GM23248 (cell line): Measurements from ENCODE around the gene PTPRN2. TPM values are rescaled to one million over a fixed set of nuclear protein-coding genes. Genes with fewer than 3 reads are reported as not detected.

ENCODE experiments used
- DNase-seq: peaks from one replicate; pipeline ENCODE4 v3.0.0-alpha.2; 2015
- H2AFZ ChIP-seq: fragments of 200-600 bp; sonication (generic); 2 replicates; pipeline ENCODE4 v1.6.1; 2016; ENCODE audit warnings: antibody characterized with exemption
- H3F3A ChIP-seq: fragments of 200-600 bp; sonication (generic); 2 replicates; pipeline ENCODE4 v1.6.1; 2016; ENCODE audit warnings: mild to moderate bottlenecking, antibody characterized with exemption, mixed run types; ENCODE audit not compliant: insufficient read depth
- H3K27ac ChIP-seq: fragments of 200-600 bp; sonication (generic); 2 replicates; pipeline ENCODE4 v1.5.1; 2016; ENCODE audit warnings: mild to moderate bottlenecking
- H3K27me3 ChIP-seq: fragments of 200-600 bp; sonication (generic); replicated peaks from 2 replicates; pipeline ENCODE4 v1.6.1; 2016; ENCODE audit warnings: mild to moderate bottlenecking; ENCODE audit not compliant: insufficient read depth
- H3K36me3 ChIP-seq: fragments of 200-600 bp; sonication (generic); 2 replicates; pipeline ENCODE4 v1.6.1; 2016; ENCODE audit warnings: low read depth, mild to moderate bottlenecking
- H3K4me1 ChIP-seq: fragments of 200-600 bp; sonication (generic); 2 replicates; pipeline ENCODE4 v1.6.1; 2016; ENCODE audit warnings: mild to moderate bottlenecking; ENCODE audit not compliant: insufficient read depth
- H3K4me2 ChIP-seq: fragments of 200-600 bp; sonication (generic); one replicate; pipeline ENCODE4 v1.6.1; 2016; ENCODE audit warnings: mild to moderate bottlenecking; ENCODE audit not compliant: unreplicated experiment
- H3K4me3 ChIP-seq: fragments of 200-600 bp; sonication (generic); 2 replicates; pipeline ENCODE4 v1.5.1; 2016; ENCODE audit warnings: mild to moderate bottlenecking
- H3K79me2 ChIP-seq: fragments of 200-600 bp; sonication (generic); 2 replicates; pipeline ENCODE4 v1.6.1; 2016; ENCODE audit warnings: mild to moderate bottlenecking; ENCODE audit not compliant: insufficient read depth
- H3K9ac ChIP-seq: fragments of 200-600 bp; sonication (generic); 2 replicates; pipeline ENCODE4 v1.6.1; 2016; ENCODE audit warnings: mild to moderate bottlenecking
- H3K9me2 ChIP-seq: fragments of 200-600 bp; sonication (generic); 2 replicates; pipeline ENCODE4 v1.6.1; 2016; ENCODE audit warnings: mixed run types, mild to moderate bottlenecking, moderate library complexity; ENCODE audit not compliant: insufficient read depth
- H3K9me3 ChIP-seq: fragments of 200-600 bp; sonication (generic); one replicate; pipeline ENCODE4 v1.6.1; 2017; ENCODE audit warnings: low read depth
- H4K20me1 ChIP-seq: fragments of 200-600 bp; sonication (generic); 2 replicates; pipeline ENCODE4 v1.6.0; 2016; ENCODE audit not compliant: insufficient read depth
- EZH2 ChIP-seq: fragments of 200-600 bp; sonication (generic); IDR thresholded peaks from 2 replicates; pipeline ENCODE4 v1.6.1; 2018; ENCODE audit warnings: antibody characterized with exemption, mild to moderate bottlenecking; ENCODE audit not compliant: insufficient read depth, poor library complexity, severe bottlenecking
- EZH2phosphoT487 ChIP-seq: fragments of 200-600 bp; sonication (generic); IDR thresholded peaks from 2 replicates; pipeline ENCODE4 v1.6.1; 2018; ENCODE audit warnings: antibody characterized with exemption, moderate library complexity, mild to moderate bottlenecking, low read depth; ENCODE audit not compliant: insufficient read depth
- WGBS, 2 experiments: methylation state at CpG; one replicate each; pipeline ENCODE4 v1.1.6; 2015 to 2017; ENCODE audit warnings: low lambda C conversion rate in 2 of 2, low coverage in 1 of 2; ENCODE audit errors: missing lambda C conversion rate in 2 of 2; 5-methylcytosine and 5-hydroxymethylcytosine counted together
- in situ Hi-C: fragments of 300-500 bp; cut with MboI; formaldehyde crosslinking; loops from 2 replicates; pipeline ENCODE4 v1.15.0; 2020
- polyA plus RNA-seq: library from polyadenylated mRNA; unstranded; fragments of >200 nt; fragmentation: Nextera tagmentation; extraction: Ambion mirVana; gene quantifications from 2 replicates; pipeline ENCODE4 v1.2.1, GENCODE V29; 2016
- total RNA-seq: library from RNA; depleted of rRNA; stranded (reverse); fragments of >200 nt; shearing (Covaris generic); gene quantifications from 2 replicates; pipeline ENCODE4 v1.2.3, GENCODE V29; 2014

Gene PTPRN2
- total and polyA plus RNA-seq, 2 experiments from 2014 or later = 0.13 TPM; not detected in 1

DNA sequence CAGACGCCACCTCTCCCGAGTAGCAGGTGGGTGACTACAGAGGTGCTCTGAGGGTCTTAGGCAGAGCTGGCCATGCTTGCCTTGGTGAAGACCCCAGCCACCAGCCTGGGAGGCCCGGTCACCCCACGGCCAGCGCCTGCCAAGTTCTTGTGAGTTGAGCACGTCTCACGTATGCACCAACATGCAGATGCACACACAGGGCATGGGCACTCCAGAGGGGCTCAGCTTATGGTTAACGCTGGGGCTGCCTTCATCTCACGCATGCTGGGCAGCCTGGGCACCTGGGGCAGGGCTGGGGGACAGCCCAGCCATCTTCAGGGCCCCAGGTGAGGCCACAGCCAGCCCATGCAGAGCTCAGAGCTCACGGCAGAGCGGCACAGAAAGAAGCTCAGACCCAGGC, 41.0 kb downstream of the PTPRN2 start:
- Histone ChIP-seq H3K9me2 (no peaks in the 10 kb centered on the region), H3K36me3 (no peaks in the 10 kb centered on the region), H2AFZ (no peak overlapping the region), H3K79me2 (no peaks in the 10 kb centered on the region), H3K9me3 (no peaks in the 10 kb centered on the region), H3K27me3 (no peaks in the 10 kb centered on the region), H3K4me1 (no peaks in the 10 kb centered on the region), H3K9ac (no peak overlapping the region), H3K4me2 (no peak overlapping the region), H3K27ac (no peak overlapping the region), H4K20me1 (no peaks in the 10 kb centered on the region), H3K4me3 (no peak overlapping the region), H3F3A (no peaks in the 10 kb centered on the region)
- WGBS, 2 experiments = 38 to 42% methylated on average over 7 to 11 of the region's 11 CpGs
- no peak for DNase-seq
- TF ChIP-seq EZH2 = no peak
- no peak for TF ChIP-seq EZH2phosphoT487
- in situ Hi-C loops = no loop called here

DNA sequence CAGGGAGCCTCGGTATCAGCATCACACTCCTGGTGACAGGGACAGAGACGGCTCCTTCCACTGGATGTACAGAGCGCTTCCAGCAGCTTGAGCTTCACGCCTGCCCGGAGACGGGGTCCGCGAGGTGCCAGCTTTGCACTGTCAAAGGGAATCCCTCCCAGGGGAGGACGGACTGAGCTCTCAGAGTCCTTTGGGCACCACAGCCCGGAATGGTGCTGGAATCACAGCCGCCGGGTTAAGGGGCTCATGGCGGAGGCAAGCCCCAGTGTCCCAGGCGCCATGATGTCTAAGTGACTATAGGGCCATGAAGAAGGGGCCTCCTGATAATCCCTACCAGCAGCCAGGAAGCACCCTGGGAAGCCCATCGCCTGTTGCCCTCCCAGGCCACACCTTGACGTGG, 41.4 kb downstream of the PTPRN2 start:
- Histone ChIP-seq H4K20me1 (no peaks in the 10 kb centered on the region), H3K79me2 (no peaks in the 10 kb centered on the region), H3K27me3 (no peaks in the 10 kb centered on the region), H2AFZ (no peak overlapping the region), H3K9me3 (no peaks in the 10 kb centered on the region), H3K36me3 (no peaks in the 10 kb centered on the region), H3K9ac (no peak overlapping the region), H3K27ac (no peak overlapping the region), H3F3A (no peaks in the 10 kb centered on the region), H3K9me2 (no peaks in the 10 kb centered on the region), H3K4me1 (no peaks in the 10 kb centered on the region), H3K4me2 (no peak overlapping the region), H3K4me3 (no peak overlapping the region)
- DNase-seq = no peak
- 65 to 68% methylated on average over 15 of the region's 16 CpGs for WGBS, 2 experiments
- TF ChIP-seq EZH2 (no peak), EZH2phosphoT487 (no peak)
- in situ Hi-C loops = no loop called here

DNA sequence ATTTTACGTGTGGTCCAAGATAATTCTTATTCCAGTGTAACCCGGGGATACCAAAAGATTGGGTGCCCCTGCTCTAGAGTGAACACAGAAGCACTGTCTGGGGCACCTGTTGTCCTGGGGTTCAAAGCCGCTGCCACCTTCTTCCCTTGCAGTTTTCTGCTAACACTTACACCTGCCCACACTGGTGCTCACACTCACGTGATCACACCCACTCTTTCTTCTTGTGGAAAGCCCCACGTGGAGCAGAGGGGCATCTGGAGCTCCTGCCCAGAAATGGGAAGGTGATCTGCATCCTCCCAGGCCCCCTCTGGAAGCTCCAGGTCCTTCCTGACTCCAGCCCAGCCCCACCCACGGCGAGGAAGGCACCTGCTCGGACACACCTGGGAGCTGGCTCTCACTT, 42.9 kb downstream of the PTPRN2 start:
- WGBS, 2 experiments = 22 to 24% methylated on average over 8 of the region's 8 CpGs
- Histone ChIP-seq H3K9ac (no peak overlapping the region), H3K9me2 (no peaks in the 10 kb centered on the region), H3K4me1 (no peaks in the 10 kb centered on the region), H3K9me3 (no peaks in the 10 kb centered on the region), H3K27ac (no peak overlapping the region), H4K20me1 (no peaks in the 10 kb centered on the region), H2AFZ (no peak overlapping the region), H3K79me2 (no peaks in the 10 kb centered on the region), H3F3A (no peaks in the 10 kb centered on the region), H3K36me3 (no peaks in the 10 kb centered on the region), H3K27me3 (no peaks in the 10 kb centered on the region), H3K4me2 (no peak overlapping the region), H3K4me3 (no peak overlapping the region)
- no peak for DNase-seq
- TF ChIP-seq EZH2 (no peak), EZH2phosphoT487 (no peak)
- in situ Hi-C loops = no loop called here

DNA sequence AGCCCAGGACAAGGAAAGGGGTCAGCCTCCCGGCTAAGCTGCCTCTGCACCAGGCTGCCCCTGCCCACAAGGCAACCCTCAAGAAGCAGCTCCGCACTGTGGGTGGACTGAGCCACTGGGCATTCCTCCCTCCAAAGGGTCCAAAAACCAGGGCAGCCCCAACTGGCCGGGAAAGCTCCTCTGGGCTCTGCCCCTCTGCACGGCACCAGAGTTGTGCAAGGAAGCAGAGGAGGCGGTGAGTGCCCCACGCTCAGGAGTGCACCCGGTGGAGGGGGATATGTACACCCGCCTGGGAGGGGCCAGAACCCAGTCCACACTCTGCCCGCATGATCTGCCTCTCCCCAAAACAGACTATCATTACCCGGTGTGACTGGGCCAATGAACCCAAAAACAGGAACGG, 43.8 kb downstream of the PTPRN2 start:
- in situ Hi-C loops = no loop called here
- Histone ChIP-seq H3K4me1 (no peaks in the 10 kb centered on the region), H2AFZ (no peak overlapping the region), H3K36me3 (no peaks in the 10 kb centered on the region), H3K9me2 (no peaks in the 10 kb centered on the region), H3K27ac (no peak overlapping the region), H3K4me2 (no peak overlapping the region), H4K20me1 (no peaks in the 10 kb centered on the region), H3K9me3 (no peaks in the 10 kb centered on the region), H3K79me2 (no peaks in the 10 kb centered on the region), H3K4me3 (no peak overlapping the region), H3K9ac (no peak overlapping the region), H3F3A (no peaks in the 10 kb centered on the region), H3K27me3 (no peaks in the 10 kb centered on the region)
- TF ChIP-seq EZH2 = no peak
- no peak for TF ChIP-seq EZH2phosphoT487
- 29 to 40% methylated on average over 11 of the region's 11 CpGs for WGBS, 2 experiments
- DNase-seq = no peak
